HG03139 (cell line): Measurements from ENCODE around the gene TCF19.
"Not testable (repeated sequence)": the region's sequence is repeated elsewhere in the genome, so short reads cannot be mapped to it uniquely, and the experiment has no call there.

ENCODE experiments used
- ATAC-seq: cut with Tn5 transposase; IDR thresholded peaks from one replicate; pipeline ENCODE4 v1.9.1; 2021; ENCODE audit not compliant: unreplicated experiment

TCF19 gene

DNA sequence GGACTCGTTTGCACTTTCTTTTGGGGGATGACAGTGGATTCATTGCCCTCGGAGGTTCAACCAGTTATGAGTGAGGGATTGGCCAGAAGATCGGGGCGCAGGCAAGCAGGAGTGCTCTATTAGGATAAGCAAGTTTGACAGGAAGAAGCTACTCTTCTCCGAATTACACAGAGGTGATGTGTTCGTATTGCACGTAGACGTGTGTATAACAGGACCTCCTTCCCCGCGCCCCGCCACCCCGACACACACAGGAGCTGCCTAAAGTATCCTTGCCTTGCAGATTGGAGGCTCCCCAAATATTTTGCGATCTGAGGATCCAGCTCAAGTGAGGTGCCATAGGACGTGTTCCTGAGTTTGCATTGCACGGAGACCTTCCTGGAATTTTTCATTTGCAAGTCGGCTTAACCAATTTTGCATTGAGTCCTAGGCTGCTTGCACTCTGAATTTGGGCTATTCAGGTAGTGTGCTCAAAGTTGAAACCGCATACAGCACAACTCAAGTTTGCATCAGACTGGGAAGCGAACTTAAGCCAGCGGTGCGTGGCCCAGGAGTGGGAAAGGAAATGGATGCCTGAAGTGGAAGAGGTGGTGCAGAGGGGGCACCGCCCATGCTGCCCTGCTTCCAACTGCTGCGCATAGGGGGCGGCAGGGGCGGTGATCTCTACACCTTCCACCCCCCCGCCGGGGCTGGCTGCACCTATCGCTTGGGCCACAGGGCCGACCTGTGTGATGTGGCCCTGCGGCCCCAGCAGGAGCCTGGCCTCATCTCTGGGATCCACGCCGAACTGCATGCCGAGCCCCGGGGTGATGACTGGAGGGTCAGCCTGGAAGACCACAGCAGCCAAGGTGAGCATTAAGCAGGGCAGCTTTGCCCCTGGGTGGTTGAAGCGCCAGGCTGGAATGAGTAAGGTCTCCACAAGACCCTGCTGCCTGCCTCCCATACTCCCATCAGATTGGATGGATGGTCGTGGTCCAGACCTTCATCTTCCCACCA, 770 bp downstream of the TCF19 start:
- ATAC-seq: no peak

DNA sequence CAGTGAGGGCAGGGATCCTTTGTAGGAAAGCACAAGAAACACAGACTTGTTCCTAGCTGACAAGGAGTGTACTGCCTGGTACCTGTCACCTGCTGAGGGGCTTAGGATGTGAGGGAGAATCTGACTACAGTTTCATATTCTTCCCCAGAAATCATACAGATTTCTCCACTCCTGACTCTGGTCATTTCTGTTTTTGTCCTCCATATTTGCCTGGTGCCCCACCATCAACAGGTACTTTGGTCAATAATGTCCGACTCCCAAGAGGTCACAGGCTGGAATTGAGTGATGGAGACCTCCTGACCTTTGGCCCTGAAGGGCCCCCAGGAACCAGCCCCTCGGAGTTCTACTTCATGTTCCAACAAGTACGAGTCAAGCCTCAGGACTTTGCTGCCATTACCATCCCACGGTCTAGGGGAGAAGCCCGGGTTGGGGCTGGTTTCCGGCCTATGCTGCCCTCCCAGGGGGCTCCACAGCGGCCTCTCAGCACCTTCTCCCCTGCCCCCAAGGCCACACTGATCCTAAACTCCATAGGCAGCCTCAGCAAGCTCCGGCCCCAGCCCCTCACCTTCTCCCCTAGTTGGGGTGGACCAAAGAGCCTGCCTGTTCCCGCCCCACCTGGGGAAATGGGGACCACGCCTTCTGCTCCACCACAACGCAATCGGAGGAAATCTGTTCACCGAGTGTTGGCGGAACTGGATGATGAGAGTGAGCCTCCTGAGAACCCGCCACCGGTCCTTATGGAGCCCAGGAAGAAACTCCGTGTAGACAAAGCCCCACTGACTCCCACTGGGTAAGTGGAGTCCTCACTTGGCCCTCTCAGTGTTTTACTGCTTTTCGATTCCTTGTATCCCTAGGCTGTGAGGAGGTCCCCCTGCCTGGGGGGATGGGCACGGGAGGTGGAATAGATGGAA, 3.1 kb downstream of the TCF19 start:
- no peak for ATAC-seq

DNA sequence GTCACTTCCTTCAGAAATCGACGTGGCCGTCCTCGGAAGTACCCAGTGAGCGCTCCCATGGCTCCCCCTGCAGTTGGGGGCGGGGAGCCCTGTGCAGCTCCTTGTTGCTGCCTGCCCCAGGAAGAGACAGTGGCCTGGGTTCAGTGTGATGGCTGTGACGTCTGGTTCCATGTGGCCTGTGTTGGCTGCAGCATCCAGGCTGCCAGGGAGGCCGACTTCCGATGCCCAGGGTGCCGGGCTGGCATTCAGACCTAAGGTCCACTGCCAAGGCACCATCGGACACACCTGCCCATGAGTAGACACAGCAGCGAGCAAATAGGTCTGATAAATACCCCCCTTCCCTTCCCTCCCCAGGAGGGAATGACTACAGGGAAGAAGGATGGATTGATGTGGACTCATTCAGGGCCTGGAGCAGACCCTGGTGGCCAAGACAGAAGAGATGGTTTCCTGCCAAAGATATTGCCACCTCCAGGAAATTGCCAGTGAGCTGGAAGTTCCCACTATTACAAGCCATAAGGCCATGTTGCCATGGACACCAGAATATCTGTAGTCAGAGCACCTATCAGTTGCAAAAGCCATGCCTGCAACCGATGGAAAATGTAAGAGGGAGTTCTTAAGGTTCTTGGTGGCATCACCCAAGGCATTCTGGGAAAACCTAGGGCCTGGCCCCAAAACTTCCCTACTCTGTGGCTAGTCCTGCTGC, 4.2 kb downstream of the TCF19 start:
- ATAC-seq: no peak

DNA sequence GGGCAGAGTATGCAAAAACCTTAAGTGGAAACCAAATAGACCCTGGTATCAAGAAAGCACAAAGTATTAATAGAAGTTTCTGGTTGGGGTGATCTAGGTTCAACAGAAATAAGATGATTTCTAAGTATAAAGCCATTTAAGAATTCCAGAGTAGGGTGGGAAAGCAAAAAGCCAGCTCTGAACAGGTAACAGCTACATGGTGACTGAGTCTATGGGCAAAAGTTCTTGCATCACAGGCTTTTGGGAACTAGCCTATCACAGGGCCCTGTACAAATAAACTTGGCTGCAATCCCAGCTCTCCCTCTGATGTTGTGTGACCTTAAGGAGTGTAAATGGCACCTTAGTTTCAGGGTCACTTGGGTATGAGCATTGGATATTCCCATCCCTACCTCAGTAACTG, 5.5 kb downstream of the TCF19 start:
- ATAC-seq: no peak

DNA sequence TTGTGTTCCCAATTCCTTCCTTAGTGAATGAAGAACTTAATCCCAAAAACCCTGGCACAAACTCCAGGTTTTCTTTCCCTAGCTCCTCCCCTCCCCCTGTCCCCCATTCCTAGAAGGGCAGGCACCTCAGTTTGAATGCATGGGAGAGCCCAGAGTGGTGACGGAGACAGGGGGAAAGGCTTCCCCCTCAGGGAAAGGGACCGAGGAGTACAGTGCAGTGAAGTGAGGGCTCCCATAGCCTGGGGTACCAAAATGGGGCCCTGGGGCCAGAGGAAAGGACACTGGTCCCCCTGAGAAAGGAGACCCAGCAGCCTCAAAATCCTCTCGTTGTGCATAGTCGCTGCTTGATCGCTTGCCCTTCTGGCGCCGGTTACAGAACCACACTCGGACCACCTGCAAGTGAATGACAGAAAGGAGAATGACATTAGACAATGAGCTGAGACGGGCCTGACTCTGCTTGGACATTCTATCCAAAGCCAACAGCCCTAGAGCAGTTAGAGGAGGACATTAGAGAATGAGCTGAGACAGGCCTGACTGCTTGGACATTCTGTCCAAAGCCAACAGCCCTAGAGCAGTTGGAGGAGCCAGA, 6.2 kb downstream of the TCF19 start:
- not testable (repeated sequence) for ATAC-seq

DNA sequence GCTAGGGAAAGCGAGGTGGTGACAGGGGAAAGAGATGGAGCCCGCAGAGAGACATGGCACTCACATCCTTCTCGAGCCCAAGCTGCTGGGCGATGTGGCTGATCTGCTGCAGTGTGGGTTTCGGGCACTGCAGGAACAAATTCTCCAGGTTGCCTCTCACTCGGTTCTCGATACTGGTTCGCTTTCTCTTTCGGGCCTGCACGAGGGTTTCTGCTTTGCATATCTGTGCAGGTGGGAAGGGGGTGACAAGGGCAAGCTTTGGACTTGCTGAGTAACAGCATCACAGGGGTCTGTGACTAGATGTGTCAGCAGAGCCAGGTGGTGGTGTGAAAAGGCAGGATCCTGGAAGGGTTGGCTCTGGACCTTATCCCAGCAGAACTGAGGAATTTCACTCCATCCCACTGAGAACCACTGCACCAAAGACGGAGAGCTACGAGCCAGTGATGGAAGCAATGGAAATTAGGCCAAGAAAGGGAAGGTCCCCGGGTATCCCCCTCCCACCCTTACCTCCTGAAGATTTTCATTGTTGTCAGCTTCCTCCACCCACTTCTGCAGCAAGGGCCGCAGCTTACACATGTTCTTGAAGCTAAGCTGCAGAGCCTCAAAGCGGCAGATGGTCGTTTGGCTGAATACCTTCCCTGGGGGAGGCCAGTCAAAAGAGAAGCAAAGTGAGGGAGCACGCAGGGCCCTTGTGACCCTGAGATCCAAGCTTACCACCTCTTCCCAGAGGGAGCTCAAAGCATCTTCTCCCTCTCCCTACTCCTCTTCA, 6.9 kb downstream of the TCF19 start:
- peak; percentile 53 for ATAC-seq

DNA sequence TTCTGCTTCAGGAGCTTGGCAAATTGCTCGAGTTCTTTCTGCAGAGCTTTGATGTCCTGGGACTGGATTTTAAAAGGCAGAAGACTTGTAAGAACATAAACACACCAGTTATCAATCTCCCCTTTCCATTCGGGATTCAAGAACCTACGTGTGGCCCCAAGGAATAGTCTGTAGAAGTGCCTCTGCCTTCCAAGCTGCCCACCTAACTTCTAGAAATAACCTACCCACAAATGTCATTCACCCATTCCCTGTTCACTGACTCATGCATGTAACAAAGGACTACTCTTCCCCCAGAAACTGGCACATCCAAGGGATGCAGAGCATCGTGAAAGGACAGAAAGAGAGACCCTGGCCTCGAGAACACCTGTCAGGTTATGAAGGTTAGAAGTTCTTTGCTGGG, 7.6 kb downstream of the TCF19 start:
- no peak for ATAC-seq

DNA sequence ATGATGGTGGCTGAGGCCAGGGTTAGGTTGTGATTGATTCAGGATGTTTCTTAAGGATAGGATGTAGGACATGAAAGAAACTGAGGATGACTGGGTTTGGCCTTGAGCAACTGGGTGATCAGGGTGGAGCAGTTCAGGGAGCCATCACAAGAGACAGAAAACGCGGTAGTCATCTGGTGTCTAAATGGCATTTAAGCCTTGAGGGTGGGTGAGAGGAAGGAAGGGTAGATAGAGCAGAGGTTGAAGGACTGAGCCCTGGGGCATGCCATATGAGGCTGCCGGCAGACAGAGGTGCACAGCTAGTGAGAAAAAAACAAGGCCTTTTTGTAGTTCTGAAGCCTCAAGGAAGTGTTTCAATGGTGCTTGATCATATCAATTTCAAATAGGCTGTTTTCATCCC, 10.2 kb downstream of the TCF19 start:
- no peak for ATAC-seq

DNA sequence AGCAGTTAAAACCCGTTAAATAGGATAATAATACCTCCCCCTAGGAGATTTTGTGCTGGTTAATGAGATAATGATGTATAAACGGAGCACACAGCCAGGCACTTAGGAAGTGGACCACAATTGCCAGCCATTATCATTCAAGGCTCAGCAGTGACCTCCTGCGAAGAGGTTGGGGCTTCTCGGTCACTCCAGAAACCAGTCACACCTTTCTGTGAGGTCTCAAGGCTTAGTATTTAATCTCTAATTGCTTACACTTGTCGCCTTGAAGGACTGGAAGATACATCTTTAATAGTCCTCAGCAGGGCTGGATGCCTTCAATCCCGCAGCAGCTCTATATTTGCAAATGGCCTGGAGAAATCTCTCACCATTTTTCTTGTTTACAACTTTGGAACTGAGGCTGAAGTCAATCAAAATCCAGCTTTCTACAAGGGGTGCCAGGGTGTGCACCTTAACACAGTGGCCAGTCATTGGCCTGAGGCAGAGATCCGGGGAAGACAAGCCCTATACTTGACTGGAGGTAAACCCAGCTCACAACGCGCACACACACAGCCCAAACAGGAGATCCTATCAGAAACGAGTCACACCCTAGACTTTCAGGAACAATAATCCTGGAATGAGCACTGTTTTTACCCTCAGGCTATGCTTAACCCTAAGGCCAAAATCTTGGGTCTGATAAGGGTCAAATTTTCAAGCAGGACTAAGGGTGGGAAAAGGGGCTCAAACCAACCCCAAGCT, 10.9 kb downstream of the TCF19 start:
- ATAC-seq: no peak

DNA sequence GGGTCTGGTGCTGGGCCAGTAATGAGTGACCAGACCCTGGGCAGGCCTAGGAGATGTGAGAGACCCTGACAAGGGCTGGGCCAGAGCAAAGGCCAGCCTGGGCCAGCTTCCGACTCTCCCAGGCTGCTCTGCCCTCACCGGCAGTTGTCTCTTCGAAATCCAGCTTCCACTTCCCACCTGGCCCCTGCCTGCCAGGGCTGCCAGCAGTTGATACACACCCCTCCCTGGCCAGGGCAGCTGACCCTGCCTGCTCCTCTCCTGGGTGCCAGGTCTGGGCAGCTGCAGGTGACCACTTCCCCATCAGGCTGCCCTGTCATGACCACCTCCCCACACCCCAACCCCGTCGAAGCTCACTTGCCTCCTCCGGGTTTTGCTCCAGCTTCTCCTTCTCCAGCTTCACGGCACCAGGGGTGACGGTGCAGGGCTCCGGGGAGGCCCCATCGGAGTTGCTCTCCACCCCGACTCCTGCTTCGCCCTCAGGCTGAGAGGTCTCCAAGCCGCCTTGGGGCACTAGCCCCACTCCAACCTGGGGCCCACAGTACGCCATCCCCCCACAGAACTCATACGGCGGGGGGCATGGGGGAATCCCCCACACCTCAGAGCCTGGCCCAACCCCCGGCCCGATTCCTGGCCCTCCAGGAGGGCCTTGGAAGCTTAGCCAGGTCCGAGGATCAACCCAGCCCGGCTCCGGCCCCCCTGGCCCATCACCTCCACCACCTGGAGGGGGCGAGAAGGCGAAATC, 11.6 kb downstream of the TCF19 start:
- ATAC-seq: not testable (repeated sequence)

DNA sequence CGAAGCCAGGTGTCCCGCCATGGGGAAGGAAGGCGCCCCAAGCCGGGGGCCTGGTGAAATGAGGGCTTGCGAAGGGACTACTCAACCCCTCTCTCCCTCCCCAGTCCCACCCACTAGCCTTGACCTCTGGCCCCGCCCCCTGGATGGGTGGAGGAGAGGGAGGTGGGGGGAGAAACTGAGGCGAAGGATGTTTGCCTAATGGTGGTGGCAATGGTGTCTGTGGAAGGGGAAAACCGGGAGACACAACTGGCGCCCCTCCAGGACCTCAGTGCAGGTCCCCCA, 12.2 kb downstream of the TCF19 start, which contains the start of gene POU5F1:
Gene POU5F1 (minus strand): TSS at position 83 of the 282 bp plus-strand sequence. CDS start 62 bp downstream, at position 21.
- no peak for ATAC-seq

DNA sequence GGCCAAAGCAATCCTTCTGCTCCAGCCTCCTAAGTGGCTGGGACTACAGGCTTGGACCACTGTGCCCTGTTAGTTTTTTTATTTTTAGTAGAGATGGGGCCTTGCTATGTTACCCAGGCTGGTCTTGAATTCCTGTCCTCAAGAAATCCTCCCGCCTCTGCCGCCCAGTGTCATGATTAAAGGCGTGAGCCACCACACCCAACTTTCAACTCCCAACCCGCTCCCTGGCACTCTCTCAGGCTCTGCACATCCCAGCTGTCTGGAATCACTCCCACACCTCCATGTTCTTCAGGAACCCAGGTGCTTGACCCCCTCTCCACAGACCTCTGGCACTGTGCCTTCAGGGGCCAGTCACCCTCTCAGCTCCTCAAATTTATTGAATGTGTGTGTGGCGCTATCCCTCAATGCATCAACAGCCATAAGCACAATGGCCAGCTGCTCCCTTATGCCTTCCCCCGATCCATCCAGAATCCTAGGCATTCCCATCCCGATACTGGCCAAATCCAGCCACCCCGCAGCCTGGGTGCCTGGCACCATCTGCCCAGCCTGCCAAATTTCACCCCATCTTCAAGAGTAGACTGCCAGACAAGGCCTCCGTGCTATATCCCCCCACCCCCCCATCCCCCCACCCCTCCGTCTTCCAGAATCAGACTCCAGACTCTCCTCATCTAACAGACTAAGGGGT, 12.7 kb downstream of the TCF19 start:
- no peak for ATAC-seq

DNA sequence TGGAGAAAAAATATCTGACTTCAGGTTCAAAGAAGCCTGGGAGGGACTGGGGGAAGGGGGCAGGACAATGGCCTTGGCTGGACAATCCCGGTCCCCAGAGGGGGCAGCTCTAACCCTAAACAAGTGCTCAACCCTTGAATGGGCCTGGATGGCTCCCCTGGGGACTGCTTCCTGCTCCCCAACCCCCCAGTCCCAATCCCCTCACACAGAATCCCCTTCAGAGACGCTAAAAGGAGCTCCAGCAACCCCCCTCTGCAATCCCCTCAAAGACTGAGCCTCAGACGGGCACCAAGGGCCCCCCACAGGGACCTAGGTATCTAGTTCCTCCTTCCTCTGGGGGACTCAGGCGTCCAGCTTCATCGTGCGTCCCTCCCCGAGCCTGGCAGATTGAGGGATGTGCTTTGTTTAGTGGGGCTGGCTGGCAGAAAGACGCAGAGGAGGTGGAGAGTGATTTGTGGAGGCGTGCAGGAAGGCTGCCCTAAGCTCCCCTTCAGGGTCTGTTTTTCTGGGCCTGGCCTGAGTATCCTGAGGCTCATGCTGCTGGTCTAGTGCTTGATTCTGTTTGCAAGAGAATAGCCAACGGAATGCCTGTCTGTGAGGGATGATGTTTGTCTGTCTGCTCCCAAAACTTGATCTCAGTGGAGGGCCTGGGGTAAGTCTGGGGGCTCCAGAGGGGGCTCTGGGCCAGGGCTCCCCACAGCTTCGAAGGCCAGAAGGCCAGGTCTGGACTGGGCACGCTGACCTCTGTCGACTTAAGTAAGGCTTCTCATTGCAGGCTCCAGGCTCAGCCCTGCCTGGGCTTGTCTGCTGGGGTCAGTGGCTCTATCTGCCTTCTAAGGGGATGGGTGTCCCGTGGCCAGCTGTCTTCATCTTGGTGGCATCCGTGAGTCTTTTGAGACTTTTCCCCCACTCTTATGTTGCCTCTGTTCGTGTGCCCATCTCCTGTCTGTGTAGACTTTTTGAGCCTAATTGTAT, 13.8 kb downstream of the TCF19 start:
- ATAC-seq: no peak

DNA sequence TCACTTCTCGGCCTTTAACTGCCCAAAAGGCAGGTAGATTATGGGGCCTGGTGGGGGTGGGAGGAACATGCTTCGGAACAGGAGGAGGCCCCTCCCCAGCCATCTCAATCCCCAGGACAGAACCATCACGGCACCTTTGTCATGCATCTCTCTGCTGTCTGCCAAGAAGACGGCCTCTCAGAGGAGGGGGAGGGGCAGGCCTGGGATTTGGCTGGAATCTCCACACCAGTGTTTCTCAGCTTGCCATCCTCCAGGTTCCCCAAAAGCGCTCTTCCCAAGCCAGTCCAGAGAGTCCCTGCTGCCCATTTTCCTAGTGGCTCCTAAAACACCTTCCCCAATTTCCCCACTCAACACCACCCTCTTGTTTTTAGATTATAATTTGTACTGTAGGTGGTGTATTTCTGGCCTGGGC, 14.6 kb downstream of the TCF19 start:
- no peak for ATAC-seq

DNA sequence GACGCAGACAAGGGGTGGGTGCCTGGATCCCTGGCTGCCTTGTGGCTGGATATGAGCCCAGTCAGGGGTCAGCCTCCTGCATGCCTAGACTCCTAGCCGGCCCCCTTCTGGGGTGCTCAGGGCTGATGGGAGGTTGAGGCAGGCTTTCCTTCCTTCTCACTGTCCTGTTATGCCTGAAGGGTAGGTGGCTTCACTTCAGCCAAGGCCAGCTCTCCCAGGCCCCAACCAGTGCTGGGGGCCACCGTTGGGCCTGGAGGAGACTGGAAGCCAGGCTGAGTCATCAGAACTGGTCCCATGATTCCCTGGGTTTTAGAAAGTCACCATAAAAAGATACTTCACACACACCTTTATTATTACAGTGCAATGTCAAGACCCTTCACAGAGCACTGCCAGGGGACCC, 15.0 kb downstream of the TCF19 start:
- no peak for ATAC-seq

DNA sequence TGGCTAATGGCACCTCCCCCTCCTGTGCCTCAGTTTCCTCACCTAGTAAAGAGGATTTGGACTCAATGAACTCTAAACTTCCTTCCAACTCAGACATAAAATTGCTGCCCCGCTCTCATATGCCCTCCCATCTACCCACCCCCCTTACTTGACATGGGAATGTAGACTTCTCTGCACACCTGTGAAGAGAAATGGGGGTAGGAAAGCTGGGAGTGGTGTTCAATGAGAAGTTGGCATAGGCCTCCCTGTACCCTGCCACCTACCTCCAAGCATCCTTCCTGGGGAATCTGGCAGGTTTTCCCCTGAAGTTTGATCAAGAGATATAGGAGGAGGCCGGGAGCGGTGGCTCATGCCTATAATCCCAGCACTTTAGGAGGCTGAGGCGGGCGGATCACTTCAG, 16.0 kb downstream of the TCF19 start:
- ATAC-seq: no peak

DNA sequence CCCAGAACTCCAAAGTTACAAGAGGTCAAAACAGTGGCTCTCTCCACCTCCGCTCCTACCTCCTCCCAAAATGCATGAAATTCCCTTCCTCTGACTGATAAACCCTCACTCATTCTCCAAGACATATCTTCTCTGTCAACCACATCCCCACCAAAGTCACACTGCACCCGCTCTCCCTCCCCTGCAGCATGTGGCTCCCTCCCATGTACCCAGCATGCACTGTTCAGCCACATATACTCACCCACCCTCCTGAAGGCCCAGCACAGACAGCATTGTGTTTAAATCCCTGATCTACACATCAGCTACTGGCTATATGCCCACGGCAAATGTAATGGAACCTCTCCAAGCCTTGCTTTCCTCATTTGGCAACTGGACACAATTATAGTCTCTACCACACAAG, 17.6 kb downstream of the TCF19 start:
- no peak for ATAC-seq
